Measurements from ENCODE around the gene ARID3A. TPM values are rescaled to one million over a fixed set of nuclear protein-coding genes. Genes with fewer than 3 reads are reported as not detected.

Gene ARID3A
- total RNA-seq, 2 donors from 2014 or later, result 8.1 to 11.8 TPM

DNA sequence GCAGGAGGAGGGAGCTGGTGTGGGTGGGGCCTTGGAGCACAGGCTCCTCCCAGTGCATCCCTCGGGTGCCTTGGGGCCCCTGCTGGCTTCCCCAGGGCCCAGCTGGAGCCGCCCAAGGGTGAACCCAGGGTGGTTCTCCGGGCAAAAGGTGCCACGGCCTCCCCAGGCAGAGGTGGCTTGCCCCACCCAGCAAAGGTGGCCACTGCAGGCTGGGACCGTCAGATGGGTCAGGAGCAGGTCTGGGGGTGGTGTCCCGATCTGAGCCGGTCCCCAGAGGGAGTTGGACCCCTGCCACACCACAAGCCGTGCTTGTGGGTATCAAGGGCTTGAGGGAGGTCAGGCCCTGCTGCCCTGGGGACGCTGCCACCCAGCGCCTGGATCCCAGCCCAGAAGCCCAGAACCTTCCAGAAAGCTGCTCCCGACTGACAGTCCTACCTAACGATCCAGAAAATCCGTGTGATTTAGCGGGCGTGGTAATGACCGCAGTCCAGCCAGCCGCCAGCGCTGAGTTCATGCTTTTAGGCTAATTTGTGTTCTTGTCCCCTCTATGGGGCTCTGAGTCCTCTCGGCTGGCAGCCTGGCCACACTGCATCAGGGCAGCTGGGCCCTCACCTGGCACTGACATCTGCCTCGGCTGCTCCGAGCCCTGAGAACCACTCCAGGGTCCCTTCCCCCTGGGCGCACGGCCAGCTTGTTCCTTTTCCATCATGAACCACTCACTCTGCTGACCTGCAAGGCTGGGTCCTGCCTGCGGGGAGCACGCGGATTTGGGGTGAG lies 69.4 kb downstream of the ARID3A start:
- Mint-ChIP-seq H3K27me3 (peaks cover 8% of the 10 kb centered on the region), H3K36me3 (ENCODE audit: low read depth) (peaks cover 6% of the 10 kb centered on the region), H3K27ac (no peak overlapping the region), H3K4me1 (peaks cover 13% of the 10 kb centered on the region), H3K4me3 (peak overlapping the region; percentile 28)
- no peak for ATAC-seq
- DNase-seq, result no peak
- no peaks in the 10 kb centered on the region for H3K9me3 ChIP-seq (ENCODE audit: control insufficient read depth, low read length, poor library complexity, severe bottlenecking)

DNA sequence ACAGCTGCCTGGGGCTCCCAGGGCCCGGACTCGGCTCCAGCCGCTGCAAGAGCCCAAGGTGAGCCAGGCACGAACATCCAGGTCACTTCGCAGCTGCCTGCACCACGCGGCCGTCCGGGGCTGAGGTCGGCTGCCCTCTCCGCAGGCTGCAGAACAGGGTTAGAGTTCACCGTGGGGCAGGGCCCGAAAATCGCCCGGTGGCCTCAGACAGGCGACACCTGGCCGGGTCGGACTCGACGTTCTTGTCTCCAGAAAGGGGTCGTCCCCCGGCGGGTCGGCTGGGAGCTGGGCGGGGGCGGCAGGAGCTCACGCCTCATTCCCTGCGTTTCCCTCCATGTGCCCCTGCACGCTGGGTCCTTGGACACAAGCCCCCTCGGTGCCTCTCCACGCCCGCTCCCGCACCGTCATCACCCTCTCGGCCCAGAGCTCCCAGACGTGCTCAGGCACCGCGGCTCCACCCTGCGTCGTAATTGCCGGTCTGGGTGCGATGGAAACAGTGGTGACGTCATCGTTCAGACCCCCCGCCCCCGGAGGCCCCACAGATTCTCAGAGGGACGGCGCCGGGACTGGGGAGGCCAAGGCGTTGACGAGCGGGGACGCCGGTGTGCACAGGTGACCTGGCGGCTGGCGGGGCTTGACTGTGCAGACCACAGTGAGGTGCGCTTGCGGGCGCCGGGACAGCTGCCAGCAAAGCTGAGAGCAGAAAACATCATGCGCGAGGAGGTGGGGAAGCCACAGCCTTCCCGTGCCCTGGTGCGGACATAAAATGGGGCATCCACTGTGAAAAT lies 70.4 kb downstream of the ARID3A start:
- DNase-seq, result peak; percentile 59 to 79 (median 77)
- peaks cover 12% of the 10 kb centered on the region for H3K27me3 Mint-ChIP-seq
- H3K36me3 Mint-ChIP-seq (ENCODE audit: low read depth), result peaks cover 6% of the 10 kb centered on the region
- peak overlapping the region; percentile 88 for H3K4me3 Mint-ChIP-seq
- H3K27ac Mint-ChIP-seq, result peak overlapping the region; percentile 83
- H3K9me3 ChIP-seq (ENCODE audit: control insufficient read depth, low read length, poor library complexity, severe bottlenecking), result no peaks in the 10 kb centered on the region
- peak; percentile 87 for ATAC-seq
- H3K4me1 Mint-ChIP-seq, result peaks cover 16% of the 10 kb centered on the region

DNA sequence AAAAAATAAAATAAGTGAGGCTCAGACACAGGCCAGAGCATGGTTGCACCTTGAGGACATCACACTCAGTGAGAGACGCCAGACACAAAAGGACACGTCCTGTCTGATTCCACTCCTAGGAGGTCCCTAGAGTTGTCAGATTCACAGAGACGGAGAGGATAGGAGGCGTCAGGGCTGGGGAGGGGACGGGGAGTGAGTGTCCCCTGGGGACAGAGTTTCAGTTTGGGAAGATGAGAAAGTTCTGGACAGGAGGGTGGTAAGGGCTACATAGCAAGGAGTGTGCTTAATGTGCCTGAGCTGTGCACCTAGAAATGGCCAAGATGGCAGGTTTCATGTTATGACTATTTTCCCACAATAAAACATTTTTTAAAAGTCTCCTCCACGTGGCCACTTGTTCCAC lies 72.2 kb downstream of the ARID3A start:
- no peaks in the 10 kb centered on the region for H3K9me3 ChIP-seq (ENCODE audit: control insufficient read depth, low read length, poor library complexity, severe bottlenecking)
- Mint-ChIP-seq H3K27me3 (peaks cover 18% of the 10 kb centered on the region), H3K4me1 (peaks cover 18% of the 10 kb centered on the region), H3K4me3 (peak overlapping the region; percentile 41), H3K27ac (no peak overlapping the region), H3K36me3 (ENCODE audit: low read depth) (peaks cover 8% of the 10 kb centered on the region)
- DNase-seq (no peak), ATAC-seq (no peak)

DNA sequence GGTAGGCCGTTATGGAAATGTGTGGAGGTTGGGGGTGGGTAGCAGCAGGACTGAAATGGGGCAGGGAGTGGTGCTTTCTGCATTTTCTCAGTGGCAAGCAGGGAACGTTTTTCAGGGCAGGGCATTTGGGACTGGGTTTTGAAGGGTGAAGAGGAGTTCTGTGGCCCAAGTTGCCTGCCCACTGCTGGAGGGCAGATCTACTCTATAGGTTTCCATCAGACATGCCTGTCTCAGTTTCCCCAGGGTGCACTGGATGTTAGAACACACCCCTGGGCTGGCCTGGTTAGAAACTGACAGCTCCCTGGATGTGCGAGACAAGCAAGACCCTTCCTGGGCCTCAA lies 73.5 kb downstream of the ARID3A start:
- H3K27me3 Mint-ChIP-seq, result peaks cover 18% of the 10 kb centered on the region
- ATAC-seq (no peak), DNase-seq (no peak)
- H3K9me3 ChIP-seq (ENCODE audit: control insufficient read depth, low read length, poor library complexity, severe bottlenecking), result no peaks in the 10 kb centered on the region
- peak overlapping the region; percentile 74 for H3K4me3 Mint-ChIP-seq
- peaks cover 8% of the 10 kb centered on the region for H3K36me3 Mint-ChIP-seq (ENCODE audit: low read depth)
- peaks cover 18% of the 10 kb centered on the region for H3K4me1 Mint-ChIP-seq
- no peak overlapping the region for H3K27ac Mint-ChIP-seq

DNA sequence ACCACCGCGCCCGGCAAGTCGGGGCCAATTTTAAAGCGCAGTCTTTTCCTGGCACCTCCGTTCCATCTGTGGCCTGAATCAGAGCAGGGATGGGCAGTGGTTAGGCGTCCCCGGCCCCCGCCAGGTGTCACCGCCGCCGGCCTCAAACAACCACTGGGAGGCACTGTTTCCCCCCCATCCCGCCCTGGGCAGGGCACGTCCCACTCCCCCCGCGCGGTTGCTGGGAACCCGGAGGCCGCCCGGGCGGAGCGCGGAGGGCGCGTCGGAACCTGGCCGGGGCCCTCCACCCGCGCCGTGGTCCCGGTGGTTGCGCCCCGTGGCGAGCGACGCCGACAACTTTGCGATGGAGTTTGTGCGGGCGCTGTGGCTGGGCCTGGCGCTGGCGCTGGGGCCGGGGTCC lies 74.3 kb downstream of the ARID3A start, which contains the start of gene GRIN3B:
Gene GRIN3B (plus strand): TSS at position 325 of the 400 bp plus-strand sequence. CDS start 19 bp downstream, at position 344.
- Mint-ChIP-seq H3K4me1 (peaks cover 18% of the 10 kb centered on the region), H3K27ac (no peak within 1 kb of the TSS), H3K36me3 (ENCODE audit: low read depth) (peaks cover 8% of the 10 kb centered on the region), H3K4me3 (peak within 1 kb of the TSS; percentile 74), H3K27me3 (peaks cover 18% of the 10 kb centered on the region)
- DNase-seq (peak; percentile 39 to 42 (median 42)), ATAC-seq (no peak)
- H3K9me3 ChIP-seq (ENCODE audit: control insufficient read depth, low read length, poor library complexity, severe bottlenecking), result no peaks in the 10 kb centered on the region

DNA sequence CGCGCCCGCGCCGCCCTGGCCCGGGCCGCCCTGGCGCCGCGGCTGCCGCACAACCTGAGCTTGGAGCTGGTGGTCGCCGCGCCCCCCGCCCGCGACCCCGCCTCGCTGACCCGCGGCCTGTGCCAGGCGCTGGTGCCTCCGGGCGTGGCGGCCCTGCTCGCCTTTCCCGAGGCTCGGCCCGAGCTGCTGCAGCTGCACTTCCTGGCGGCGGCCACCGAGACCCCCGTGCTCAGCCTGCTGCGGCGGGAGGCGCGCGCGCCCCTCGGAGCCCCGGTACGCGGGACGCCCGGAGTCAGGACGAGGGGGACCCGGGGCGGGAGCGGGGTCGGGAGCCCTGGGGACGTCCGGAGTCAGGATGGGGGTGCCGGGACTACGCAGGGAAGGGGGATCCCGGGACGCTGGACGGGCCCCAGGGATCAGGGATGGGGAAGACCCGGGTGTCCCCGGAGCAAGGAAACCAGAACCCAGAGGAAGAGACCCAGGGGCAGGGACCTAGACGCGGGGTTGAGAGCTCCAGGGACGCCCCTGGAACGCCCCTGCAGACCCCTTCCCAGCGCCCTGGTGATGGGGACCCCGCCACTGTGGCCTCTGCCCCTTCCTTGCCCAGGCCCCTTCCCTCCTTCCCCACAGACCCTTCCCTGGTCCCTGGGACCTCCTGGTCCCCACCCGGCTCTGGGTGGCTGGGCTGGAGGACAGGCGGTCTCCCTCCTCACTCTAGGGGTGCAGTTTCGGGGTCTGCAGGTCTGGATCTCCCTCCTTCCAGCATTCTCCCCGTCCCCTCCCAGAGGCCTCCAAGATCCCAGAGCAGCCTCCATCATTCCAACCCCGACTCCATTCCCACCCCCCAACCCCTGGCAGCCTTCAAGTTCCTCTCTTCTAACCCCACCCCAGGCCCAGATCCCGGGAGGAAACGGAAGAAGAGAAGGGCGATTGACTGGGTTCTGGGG lies 75.0 kb downstream of the ARID3A start:
- peaks cover 8% of the 10 kb centered on the region for H3K36me3 Mint-ChIP-seq (ENCODE audit: low read depth)

DNA sequence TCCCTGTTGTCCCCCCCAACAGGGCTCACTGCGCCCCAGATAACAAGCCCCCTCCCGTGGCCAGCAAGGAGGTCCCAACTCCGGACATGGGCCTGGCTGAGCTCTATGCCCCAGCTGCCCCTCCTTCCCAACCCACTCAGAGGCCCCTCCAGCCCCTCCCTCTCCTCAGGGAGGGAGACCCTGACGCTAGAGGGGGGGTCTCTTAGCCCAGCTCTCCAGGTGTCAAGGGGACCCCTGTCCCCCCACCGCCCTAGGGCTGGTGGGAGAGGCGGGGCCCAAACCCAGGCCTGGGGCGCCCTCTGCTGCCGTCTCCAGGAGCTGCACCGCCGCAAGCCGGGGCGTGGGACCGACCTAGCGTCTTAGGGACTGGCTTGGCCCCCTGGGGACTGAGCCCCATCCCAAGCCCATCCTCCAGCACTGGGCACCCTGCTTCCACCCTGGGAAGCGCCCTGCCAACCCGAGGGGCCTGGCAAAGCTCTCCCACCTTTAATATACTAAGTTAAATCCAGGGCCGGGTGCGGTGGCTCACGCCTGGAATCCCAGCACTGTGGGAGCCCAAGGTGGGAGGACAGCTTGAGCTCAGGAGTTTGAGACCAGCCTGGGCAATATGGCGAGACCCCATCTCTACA lies 75.8 kb downstream of the ARID3A start:
- no peaks in the 10 kb centered on the region for H3K9me3 ChIP-seq (ENCODE audit: control insufficient read depth, low read length, poor library complexity, severe bottlenecking)
- DNase-seq, result peak; percentile 56 to 72 (median 63)
- H3K27me3 Mint-ChIP-seq, result peaks cover 18% of the 10 kb centered on the region
- peaks cover 8% of the 10 kb centered on the region for H3K36me3 Mint-ChIP-seq (ENCODE audit: low read depth)
- H3K27ac Mint-ChIP-seq, result no peak overlapping the region
- H3K4me3 Mint-ChIP-seq, result peak overlapping the region; percentile 65
- peak; percentile 75 for ATAC-seq
- peaks cover 12% of the 10 kb centered on the region for H3K4me1 Mint-ChIP-seq

More for the DNA sequence above, 75.0 kb downstream of the ARID3A start:
- no peaks in the 10 kb centered on the region for H3K9me3 ChIP-seq (ENCODE audit: control insufficient read depth, low read length, poor library complexity, severe bottlenecking)
- DNase-seq (no peak), ATAC-seq (no peak)
- peaks cover 18% of the 10 kb centered on the region for H3K4me1 Mint-ChIP-seq
- no peak overlapping the region for H3K27ac Mint-ChIP-seq
- H3K27me3 Mint-ChIP-seq, result peaks cover 18% of the 10 kb centered on the region
- peak overlapping the region; percentile 65 for H3K4me3 Mint-ChIP-seq

DNA sequence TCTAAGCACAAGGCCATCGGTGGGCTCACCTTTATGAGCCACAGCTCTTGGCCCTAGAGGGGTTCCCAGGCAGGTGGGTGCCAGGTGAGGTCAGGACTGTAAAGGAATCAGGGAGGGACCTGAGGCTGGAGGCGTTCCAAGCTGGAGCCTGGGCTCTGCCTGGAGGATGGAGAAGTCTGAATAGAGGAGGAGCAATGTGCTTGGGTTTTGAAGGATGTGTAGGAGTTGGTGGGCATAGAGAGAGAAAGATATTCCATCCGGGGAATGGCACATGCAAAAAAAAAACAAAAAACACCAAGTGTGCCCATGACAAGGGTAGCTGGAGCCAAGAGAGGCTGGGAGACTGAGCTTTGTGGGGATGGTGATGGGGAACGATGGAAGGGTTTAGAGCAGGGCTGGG lies 76.8 kb downstream of the ARID3A start:
- DNase-seq (no peak), ATAC-seq (no peak)
- no peaks in the 10 kb centered on the region for H3K9me3 ChIP-seq (ENCODE audit: control insufficient read depth, low read length, poor library complexity, severe bottlenecking)
- Mint-ChIP-seq H3K4me3 (no peak overlapping the region), H3K4me1 (peaks cover 12% of the 10 kb centered on the region), H3K36me3 (ENCODE audit: low read depth) (peaks cover 8% of the 10 kb centered on the region), H3K27me3 (peaks cover 18% of the 10 kb centered on the region), H3K27ac (no peak overlapping the region)

DNA sequence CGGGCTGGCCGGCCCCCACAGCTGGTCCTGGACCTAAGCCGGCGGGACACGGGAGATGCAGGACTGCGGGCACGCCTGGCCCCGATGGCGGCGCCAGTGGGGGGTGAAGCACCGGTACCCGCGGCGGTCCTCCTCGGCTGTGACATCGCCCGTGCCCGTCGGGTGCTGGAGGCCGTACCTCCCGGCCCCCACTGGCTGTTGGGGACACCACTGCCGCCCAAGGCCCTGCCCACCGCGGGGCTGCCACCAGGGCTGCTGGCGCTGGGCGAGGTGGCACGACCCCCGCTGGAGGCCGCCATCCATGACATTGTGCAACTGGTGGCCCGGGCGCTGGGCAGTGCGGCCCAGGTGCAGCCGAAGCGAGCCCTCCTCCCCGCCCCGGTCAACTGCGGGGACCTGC lies 77.4 kb downstream of the ARID3A start:
- ATAC-seq (no peak), DNase-seq (no peak)
- no peaks in the 10 kb centered on the region for H3K9me3 ChIP-seq (ENCODE audit: control insufficient read depth, low read length, poor library complexity, severe bottlenecking)
- Mint-ChIP-seq H3K27ac (no peak overlapping the region), H3K27me3 (peaks cover 18% of the 10 kb centered on the region), H3K4me1 (peaks cover 9% of the 10 kb centered on the region), H3K4me3 (no peak overlapping the region), H3K36me3 (ENCODE audit: low read depth) (peaks cover 8% of the 10 kb centered on the region)

DNA sequence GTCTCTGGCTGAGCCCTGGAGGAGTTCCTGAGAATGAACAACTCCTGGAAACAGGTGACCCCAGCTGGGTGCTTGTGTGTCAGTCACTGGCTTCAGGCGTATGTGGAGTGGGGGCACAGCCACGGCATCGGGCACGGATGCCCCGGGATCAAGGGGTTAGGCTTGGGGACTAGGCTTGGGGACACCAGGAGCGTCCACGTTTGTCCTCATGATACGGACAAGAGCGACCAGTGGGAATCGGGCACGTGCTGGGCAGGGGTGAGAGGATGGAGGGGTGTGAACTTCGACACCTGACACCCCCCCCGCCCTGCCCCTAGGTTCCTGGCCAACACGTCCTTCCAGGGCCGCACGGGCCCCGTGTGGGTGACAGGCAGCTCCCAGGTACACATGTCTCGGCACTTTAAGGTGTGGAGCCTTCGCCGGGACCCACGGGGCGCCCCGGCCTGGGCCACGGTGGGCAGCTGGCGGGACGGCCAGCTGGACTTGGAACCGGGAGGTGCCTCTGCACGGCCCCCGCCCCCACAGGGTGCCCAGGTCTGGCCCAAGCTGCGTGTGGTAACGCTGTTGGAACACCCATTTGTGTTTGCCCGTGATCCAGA lies 78.5 kb downstream of the ARID3A start:
- Mint-ChIP-seq H3K27me3 (peaks cover 11% of the 10 kb centered on the region), H3K27ac (no peak overlapping the region), H3K4me1 (peaks cover 5% of the 10 kb centered on the region), H3K36me3 (ENCODE audit: low read depth) (peaks cover 3% of the 10 kb centered on the region), H3K4me3 (no peak overlapping the region)
- ATAC-seq (no peak), DNase-seq (no peak)
- no peaks in the 10 kb centered on the region for H3K9me3 ChIP-seq (ENCODE audit: control insufficient read depth, low read length, poor library complexity, severe bottlenecking)

DNA sequence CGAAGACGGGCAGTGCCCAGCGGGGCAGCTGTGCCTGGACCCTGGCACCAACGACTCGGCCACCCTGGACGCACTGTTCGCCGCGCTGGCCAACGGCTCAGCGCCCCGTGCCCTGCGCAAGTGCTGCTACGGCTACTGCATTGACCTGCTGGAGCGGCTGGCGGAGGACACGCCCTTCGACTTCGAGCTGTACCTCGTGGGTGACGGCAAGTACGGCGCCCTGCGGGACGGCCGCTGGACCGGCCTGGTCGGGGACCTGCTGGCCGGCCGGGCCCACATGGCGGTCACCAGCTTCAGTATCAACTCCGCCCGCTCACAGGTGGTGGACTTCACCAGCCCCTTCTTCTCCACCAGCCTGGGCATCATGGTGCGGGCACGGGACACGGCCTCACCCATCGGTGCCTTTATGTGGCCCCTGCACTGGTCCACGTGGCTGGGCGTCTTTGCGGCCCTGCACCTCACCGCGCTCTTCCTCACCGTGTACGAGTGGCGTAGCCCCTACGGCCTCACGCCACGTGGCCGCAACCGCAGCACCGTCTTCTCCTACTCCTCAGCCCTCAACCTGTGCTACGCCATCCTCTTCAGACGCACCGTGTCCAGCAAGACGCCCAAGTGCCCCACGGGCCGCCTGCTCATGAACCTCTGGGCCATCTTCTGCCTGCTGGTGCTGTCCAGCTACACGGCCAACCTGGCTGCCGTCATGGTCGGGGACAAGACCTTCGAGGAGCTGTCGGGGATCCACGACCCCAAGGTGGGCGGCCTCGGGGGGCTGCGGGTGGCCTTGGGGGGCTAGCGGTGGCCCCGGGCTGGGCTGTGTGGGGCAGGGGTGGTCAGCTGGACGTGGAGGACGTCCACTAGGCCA lies 79.2 kb downstream of the ARID3A start:
- no peak overlapping the region for H3K4me3 Mint-ChIP-seq
- H3K27ac Mint-ChIP-seq, result no peak overlapping the region
- DNase-seq (no peak), ATAC-seq (no peak)
- peaks cover 2% of the 10 kb centered on the region for H3K36me3 Mint-ChIP-seq (ENCODE audit: low read depth)
- no peaks in the 10 kb centered on the region for H3K9me3 ChIP-seq (ENCODE audit: control insufficient read depth, low read length, poor library complexity, severe bottlenecking)
- peaks cover 10% of the 10 kb centered on the region for H3K27me3 Mint-ChIP-seq
- peaks cover 5% of the 10 kb centered on the region for H3K4me1 Mint-ChIP-seq
